Gastrocnemius medialis (tissue), 4 donors: ENCODE data around the gene PITX3.
A peak's percentile ranks its signal among the peaks of the same experiment; 100 is the strongest.

ENCODE experiments used
- CTCF ChIP-seq, 5 experiments: fragments of 450-650 bp in 3 of 5; fragments of 200-600 bp in 2 of 5; sonication (generic) in 2 of 5; IDR thresholded peaks in 4 of 5; conservative IDR thresholded peaks in 1 of 5; 1 replicate in 4 of 5; 2 replicates in 1 of 5; pipeline ENCODE4 v1.5.1; 2016 to 2019; ENCODE audit warnings: antibody characterized with exemption in 5 of 5, mild to moderate bottlenecking in 3 of 5, moderate library complexity in 3 of 5
- POLR2A ChIP-seq, 2 donors: fragments of 450-650 bp; IDR thresholded peaks; one replicate each; pipeline ENCODE4 v1.6.1; 2017; ENCODE audit warnings: antibody characterized with exemption in 2 of 2, mild to moderate bottlenecking in 2 of 2, moderate library complexity in 2 of 2

- TF ChIP-seq CTCF (IDR thresholded peaks at IDR 0.05 in 4 of 5, conservative IDR thresholded peaks at IDR 0.05 in 1 of 5) (peak in 1 of 5 experiments; percentile 6), POLR2A (IDR thresholded peaks at IDR 0.05) (peak; percentile 84 to 94)
Observed at GRCh38 chr10:102241444-102242117, at the start of gene PITX3.
